EH (cell line): ENCODE data around the gene NELFA.

Experiments
- DNase-seq: peaks from one replicate; pipeline ENCODE4 v3.0.0-alpha.2; 2015; ENCODE audit warnings: low read depth

Gene NELFA

GRCh38 chr4:1982124-1983052, 26.4 kb downstream of the NELFA start:
- no peak for DNase-seq

- peak; percentile 38 for DNase-seq
Observed at GRCh38 chr4:1981251-1982058, 27.3 kb downstream of the NELFA start.

- no peak for DNase-seq
Observed at GRCh38 chr4:1980561-1981041, 28.2 kb downstream of the NELFA start.

GRCh38 chr4:1979477-1980196, 29.1 kb downstream of the NELFA start:
- no peak for DNase-seq

GRCh38 chr4:1978741-1979476, 29.9 kb downstream of the NELFA start:
- DNase-seq: no peak

GRCh38 chr4:1978226-1978625, 30.5 kb downstream of the NELFA start:
- no peak for DNase-seq

- no peak for DNase-seq
Observed at GRCh38 chr4:1976416-1977352, 32.1 kb downstream of the NELFA start.

GRCh38 chr4:1975880-1976279, 32.9 kb downstream of the NELFA start:
- no peak for DNase-seq

- DNase-seq: no peak
Observed at GRCh38 chr4:1975391-1975801, 33.4 kb downstream of the NELFA start.

- DNase-seq: no peak
Observed at GRCh38 chr4:1974840-1975239, 33.9 kb downstream of the NELFA start.

- DNase-seq: no peak
Observed at GRCh38 chr4:1973661-1974060, 35.1 kb downstream of the NELFA start.

- DNase-seq: no peak
Observed at GRCh38 chr4:1973218-1973617, 35.6 kb downstream of the NELFA start.

GRCh38 chr4:1972414-1972813, 36.4 kb downstream of the NELFA start:
- no peak for DNase-seq

GRCh38 chr4:1971456-1972200, 37.1 kb downstream of the NELFA start:
- no peak for DNase-seq

- DNase-seq: no peak
Observed at GRCh38 chr4:1970926-1971325, 37.8 kb downstream of the NELFA start.

GRCh38 chr4:1969928-1970723, 38.6 kb downstream of the NELFA start:
- no peak for DNase-seq

- DNase-seq: no peak
Observed at GRCh38 chr4:1968686-1969295, 40.0 kb downstream of the NELFA start.

GRCh38 chr4:1967512-1968149, 41.1 kb downstream of the NELFA start:
- no peak for DNase-seq
